GM18519 (cell line): ENCODE measurements around the gene CES4A.

Experiments used
- ATAC-seq: cut with Tn5 transposase; IDR thresholded peaks from one replicate; pipeline ENCODE4 v1.9.1; 2021; ENCODE audit warnings: mild to moderate bottlenecking, moderate library complexity; ENCODE audit not compliant: unreplicated experiment, low FRiP score

Gene CES4A

DNA sequence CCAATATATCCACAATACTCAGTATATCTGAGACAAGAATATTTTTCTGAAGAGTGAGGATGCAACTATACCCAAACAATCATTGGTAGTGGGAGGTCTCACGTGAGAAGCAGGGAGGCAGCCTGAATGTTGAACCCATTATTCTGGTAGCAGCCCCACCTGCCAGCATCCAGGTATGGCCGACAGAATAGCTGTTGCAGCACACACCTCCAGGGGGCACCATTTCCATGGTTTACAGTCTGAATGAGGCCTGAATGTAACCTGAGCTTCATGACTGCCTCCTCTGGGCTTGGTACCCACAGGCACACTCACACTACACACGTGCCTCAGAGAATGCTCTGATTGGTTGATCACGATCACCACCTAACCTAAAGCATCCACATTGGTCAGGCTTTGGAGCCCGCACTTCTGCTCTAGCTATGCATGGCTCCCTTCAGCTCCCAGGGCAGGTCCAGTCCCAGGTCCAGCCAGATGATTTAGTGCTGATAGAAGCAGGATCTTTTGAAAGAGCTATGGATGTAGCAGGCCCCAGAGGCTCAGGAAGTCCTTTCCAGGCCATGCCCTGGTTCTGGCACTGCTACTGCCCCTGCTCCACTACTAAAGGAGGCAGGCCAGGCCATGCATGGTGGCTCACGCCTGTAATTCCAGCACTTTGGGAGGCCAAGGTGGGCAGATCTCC is 29.6 kb downstream of the CES4A start:
- peak; percentile 90 for ATAC-seq

DNA sequence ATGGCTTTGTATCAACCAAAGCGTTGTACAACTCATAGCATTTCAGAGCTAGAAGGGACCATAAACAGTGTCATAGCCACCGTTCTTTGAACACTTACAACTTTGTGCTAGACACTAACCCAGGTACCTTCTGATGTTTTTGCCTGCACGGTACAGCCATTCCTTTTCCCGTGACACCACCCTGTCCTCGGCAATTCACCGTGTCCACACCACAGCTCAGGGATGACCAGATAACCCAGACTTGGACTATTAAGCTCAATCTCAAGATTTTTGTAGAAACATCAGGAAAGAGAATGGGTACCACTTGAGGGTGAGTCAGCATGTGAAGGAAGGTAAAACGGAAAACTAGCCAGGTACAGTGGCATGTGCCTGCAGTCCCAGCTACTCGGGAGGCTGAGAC is 30.8 kb downstream of the CES4A start:
- ATAC-seq: no peak

DNA sequence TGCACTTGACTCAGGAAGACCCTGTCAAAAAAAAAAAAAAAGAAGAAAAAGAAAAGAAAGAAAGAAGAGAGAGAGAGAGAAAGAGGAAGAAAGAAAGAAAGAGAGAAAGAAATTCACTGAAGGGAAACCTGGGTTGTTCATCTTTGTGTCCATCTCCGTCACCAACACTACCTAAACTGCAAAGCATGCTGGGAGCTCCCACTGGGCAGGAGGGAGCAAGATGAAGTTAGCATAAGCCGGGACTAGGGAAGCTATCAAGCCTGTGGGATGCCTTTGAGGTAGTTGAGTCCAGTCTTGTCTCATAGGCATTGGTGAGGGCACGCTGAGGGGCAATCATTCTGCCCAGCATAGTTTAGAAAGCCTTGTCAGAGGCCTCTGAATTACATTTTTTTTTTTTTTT is 32.9 kb downstream of the CES4A start:
- no peak for ATAC-seq

DNA sequence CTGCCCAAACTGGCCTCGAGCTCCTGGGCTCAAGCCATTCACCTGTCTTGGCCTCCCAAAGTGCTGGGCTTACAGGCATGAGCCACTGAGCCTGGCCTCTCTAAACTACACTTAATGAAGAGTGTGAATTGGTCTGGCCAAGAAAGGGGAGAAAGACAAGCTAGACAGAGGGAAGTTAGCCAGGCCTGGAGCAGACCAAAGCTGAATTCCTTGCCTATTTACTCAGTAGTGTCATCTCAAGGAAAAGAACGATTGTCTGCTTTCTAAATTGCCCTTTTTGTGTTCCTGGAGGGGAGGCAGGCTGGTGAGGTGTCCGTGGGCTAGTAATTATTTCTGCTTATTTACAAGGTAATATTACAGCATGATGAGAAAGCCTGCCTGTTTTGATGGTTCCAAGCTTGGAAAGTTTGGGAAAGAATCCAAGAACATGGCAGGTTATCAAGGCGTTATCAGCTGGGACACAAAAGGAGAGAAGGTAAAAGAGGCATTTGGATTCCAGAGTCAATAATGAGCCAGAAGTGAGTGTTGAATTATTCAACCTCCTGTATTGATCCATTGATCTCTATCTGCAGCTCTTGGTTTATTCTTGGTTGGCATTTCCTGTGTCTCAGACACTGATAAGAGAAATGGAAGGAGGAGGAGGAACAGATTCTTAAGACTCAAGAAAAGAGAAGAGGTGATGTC is 34.3 kb downstream of the CES4A start:
- no peak for ATAC-seq

DNA sequence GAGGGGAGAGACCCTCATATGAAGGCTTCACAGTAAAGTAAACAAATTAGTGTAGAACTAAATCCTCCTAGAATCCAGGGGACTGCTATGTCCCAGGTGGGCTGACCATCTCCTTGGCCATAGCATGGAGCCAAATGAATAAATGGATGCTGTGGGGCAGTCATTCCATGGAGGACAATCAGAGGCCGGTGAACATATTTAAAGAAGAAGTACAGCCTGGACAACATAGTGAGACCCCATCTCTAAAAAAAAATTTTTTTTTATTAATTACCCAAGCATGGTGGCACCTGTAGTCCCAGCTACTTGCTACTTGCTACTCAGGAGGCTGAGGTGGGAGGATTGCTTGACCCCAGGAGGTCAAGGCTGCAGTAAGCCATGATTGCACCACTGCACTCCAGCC is 35.3 kb downstream of the CES4A start:
- no peak for ATAC-seq

DNA sequence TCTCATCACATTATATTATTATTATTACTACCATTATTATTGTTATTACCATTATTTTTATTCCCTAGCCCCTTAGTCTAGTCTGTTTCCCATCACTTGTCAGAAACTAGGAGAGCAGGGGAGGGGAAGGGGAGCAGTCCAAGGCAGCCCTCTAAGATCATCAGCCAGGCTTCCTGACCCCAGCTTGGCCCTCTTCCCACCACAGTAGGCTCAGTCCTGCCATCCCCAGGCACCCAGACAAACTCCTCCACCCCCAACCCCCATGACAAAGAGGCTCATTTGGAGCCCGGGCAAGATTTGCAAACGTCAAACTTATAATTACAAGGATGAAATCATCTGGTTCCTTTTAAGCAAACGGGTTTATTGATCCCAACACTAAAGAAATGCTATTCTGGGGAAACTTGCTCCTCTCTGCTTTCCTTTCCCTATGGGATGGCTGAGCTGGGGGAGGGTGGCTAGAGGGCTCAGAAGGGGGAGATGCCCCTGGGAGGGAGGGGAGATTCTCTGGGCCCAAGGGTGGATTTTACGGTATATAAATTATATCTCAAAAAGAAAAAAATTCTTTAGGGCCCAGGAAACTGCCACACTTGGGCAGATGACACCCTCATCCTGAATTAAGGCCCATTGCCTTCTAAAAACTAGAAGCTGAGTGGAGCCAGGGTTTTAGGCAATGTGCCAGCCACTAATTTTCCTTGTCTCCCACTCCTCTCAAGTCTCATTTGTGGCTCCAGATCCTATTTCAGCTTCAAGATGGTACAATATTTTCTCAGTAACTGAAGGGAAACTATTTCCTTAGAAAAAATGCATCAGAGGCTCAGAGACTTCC is 36.2 kb downstream of the CES4A start:
- ATAC-seq: no peak

DNA sequence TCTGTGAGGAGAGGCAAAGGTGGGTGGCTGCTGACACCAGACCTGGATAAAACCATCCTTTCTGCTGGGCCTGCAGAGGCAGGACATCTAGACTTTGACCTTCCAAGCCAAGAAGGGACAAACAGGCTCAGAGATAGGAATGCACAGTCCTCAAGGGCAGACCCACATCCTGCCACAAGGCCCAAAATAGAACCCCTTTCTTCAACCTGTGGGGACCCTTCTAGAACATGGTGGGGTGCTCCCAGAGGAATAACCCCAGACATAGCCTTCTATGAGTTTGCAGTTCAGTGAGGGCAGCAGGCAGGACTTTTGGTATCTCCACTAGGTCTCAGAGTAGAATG is 36.8 kb downstream of the CES4A start:
- no peak for ATAC-seq

DNA sequence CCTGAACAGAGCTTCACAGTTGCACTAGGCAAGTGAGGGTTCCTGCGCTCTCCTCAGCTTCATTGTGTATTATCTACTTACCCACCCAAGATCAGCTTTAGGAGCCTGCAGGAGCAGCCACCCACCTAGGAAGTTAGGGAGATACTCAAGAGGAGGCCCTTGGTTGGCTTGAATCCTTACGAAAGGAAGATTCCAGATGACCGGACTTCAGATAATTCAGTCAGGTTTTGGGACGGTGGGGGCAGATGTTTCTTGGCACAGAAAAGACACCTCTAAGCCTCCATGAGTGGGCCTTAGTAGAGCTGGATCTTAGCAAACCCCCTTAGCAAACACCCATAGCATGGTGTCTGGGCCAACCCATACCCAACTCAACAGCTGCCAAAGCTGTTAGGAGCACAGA is 38.2 kb downstream of the CES4A start:
- ATAC-seq: no peak

DNA sequence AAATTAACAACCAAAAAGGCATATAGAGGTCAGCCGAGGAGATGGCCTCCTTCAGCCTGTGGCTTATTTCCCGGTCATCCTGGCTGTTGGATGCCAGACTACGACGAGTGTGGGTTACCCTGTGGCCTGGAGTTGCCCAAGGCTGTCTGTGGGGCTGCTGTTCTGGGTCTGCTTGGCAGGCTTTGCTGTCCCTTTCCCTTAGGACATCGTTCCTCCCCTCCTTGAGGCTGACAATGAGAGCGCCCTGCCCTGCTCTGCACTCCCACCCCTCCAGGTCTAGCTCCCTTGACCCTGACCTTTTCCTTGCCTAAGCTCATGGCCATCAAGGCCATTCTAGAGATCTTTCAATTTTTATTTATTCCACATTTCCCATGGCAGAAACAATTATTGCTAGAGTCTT is 38.7 kb downstream of the CES4A start:
- no peak for ATAC-seq

DNA sequence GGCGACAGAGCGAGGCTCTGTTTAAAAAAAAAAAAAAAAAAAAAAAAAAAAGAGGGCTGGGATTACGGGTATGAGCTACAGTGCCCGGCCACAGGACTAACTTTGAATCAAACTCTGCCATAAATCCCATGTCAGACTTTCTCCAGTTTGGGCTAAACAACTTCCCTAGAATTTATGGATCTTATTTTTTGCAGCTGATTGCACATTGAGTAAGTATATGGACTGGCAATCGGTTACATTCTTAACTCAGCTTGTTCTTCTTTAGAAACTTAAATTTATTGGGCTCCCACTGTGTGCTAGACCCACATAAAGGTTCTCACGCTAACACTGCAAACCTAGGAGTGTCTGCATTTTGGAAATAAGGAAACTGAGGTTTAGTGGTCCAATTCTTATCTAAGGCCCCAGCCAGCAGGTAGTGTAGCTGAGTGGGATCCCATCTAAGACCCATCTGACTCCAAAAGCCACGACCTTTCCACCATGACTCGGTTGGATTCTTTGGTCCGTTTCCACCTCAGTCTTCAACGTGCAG is 39.8 kb downstream of the CES4A start:
- ATAC-seq: no peak

DNA sequence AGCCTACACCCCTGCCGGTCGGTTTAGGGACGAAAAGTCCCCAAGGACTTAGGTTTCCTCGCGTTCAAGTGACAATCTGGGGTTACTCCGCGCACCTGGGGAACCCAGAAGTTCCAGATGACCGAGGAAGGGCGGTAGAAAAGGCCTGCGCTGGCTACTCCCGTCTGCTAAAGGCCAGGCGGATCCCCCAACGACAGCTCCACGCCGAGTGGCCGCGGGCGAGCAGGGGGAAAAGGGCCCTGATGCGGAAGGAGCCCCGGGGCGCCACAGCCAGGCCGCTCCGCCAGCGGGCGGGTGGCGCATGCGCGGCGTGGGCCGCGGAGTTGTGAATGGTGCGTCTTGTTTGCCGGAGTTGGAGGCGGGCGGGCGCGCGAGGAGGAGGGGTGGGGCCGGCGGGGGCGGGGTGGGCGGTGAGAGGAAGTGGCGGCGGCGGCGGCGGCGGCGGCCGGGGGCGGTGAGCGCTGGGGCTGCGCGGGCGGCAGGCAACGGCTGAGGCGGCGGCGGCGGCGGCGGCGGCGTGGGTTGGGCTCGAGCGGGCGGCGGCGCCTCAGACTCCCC is 40.4 kb downstream of the CES4A start, which contains the start of gene CBFB:
Gene CBFB, plus strand, starts transcription at position 454 of the 558 bp plus-strand sequence. CDS start 259 bp downstream, outside the sequence.
- ATAC-seq: peak; percentile 33

DNA sequence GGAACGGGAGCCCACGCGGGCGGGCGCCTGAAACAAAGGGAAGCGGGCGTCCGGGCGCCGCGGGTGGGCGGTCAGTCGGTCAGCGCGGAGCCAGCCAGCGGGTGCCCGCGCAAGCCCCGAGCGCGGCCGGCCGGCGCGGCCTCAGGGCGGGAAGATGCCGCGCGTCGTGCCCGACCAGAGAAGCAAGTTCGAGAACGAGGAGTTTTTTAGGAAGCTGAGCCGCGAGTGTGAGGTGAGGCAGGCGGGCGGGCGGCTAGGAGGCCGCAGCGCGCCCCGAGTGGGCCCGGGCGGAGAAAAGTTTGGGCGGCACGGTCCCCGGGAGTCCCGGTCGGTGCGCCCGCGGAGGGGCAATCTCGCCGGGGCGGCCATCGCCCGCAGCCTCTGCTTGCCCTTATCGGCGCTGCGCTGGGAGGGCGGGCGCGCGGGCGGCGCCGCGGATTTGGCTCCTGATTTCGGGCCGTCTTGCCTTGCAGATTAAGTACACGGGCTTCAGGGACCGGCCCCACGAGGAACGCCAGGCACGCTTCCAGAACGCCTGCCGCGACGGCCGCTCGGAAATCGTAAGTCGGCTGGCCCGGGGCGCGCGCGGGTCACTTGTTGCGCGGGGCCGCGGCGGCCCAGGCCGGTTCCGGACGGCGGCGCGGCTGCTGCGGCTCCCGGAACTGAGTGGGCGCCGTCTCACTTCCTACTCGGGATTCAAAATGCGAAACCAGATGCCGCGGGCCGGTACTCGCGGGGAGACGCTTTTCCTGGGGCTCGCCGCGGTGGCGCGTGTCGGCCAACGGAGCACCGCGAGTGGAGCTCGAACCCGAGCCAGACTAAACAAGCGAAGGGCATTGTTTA is 41.1 kb downstream of the CES4A start:
- ATAC-seq: peak; percentile 30

DNA sequence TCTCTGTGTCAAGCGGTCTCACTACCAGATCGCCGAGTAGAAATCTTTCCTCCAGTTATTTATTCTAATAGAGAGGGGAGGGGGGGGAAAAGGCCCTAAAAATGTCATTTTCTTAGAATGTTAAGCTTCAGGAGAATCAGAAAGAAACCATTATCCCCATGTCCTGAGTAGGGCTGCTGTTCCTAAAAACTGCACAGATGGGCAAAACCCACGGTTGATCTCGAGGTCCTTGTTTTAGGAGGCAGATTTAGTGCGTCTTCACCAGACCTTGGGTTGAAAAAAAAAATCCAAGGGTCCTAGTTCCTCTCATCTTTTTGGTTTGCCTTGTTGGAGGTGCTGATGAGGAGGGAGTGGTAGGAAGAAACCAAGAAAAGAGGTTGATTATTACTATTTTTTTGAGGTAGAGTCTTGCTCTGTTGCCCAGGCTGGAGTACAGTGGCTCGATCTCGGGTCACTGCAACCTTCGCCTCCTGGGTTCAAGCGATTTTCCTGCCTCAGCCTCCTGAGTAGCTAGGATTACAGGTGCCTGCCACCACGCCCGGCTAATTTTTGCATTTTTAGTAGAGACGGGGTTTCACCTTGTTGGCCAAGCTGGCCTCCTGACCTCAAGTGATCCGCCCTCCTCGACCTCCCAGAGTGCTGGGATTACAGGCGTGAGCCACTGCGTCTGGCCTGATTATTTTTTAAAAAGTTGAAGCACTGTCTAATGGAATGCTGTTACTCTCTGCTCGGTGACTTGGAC is 42.0 kb downstream of the CES4A start:
- no peak for ATAC-seq

DNA sequence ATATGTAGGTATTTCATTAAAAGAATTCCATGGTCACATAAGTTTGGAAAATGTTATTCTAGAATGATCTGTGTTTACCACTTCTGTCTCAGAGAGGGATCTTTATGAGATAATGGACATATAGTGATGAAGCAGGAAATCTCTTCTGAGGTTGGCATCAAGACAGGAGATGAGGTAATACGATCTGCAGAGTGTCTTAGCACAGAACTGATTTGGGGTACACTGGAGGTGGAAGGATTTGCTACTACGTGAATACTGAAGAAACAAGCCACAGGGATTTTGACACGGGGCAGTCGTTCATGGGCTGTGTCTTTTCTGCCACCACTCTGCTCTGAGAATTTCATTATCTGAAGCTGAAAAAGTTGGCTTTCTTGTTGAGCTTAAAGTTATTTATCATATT is 46.1 kb downstream of the CES4A start:
- ATAC-seq: no peak

DNA sequence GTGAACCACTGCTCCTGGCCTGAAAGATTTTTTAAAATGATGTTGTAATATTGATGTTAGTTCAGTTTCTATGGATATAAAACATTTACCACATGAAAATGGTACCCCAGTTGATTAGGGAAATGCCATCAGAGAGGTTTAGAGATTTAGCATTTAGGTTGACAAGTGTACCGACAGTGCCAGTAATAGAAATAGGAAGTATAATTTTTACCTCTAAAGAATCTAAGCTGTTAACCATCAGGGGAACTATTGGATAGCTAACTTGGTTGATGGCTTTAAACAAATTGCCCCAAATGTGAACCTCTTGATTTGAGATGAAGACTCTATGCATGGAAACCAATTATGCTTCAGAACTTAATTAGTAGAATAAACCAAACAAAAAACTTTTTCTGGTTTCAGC is 47.0 kb downstream of the CES4A start:
- no peak for ATAC-seq

DNA sequence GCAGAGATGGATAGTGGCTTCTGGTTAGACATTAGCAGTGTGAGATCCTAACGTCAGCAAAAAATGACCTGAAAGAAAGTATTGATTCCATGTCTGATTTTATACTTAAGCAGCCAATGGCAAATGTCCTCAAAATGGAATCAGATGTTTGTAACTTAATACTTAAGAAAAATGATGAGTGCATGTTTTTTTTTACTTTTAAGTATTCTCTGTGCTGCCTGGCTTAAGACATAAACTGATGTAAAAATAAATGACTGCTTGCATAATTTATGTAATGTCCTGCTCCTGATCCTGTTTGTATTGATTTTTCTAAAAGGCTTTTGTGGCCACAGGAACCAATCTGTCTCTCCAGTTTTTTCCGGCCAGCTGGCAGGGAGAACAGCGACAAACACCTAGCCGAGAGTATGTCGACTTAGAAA is 47.9 kb downstream of the CES4A start:
- ATAC-seq: no peak

DNA sequence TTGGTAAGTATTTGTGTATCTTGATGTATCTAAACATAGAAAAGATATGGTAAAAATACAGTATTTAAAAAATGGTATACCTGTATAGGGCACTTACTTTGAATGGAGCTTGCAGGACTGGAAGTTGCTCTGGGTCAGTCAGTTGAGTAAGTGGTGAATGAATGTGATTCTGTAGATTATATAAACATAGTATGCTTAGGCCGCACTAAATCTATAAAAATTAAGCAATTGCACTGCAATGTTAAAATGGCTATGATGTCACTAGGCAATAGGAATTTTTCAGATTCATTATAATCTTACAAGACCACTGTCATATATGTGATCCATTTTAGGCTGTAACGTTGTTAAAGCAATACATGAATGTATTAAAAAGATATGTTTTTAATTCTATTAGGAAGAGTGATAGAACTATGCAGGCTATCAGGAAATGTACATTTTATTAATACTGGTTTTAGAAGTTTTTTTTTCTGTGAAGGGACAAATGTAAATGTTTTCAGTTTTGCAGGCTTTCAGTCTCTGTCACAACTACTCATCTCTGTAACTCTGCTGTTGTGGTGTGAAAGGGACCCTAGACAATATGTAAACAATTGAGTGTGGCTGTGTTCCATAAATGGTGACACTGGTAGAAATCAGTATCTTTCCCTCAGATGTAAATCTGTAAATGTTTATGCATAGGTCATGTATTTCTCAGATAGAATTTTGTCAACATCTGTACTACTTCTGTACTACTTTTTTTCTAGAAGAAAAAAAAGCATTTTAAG is 51.1 kb downstream of the CES4A start:
- ATAC-seq: no peak

DNA sequence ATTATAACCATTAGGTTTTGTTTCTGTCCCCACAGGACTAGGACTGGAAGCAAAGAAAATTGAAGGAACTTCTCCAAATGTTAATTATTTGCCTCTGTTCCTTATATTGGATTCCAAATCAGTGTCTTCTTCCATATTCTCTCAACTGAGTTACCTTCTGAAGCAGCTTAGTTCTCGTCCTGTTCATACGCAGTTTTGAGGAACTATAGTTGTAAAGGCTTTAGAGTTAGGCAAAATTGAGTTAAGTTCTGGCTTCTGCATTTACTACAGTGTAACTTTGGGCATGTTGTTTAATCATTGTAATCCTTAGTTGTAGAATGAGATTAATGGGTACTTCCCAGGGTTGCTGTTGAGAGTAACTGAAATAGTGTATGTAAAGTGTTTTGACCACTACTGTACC is 51.8 kb downstream of the CES4A start:
- ATAC-seq: no peak

DNA sequence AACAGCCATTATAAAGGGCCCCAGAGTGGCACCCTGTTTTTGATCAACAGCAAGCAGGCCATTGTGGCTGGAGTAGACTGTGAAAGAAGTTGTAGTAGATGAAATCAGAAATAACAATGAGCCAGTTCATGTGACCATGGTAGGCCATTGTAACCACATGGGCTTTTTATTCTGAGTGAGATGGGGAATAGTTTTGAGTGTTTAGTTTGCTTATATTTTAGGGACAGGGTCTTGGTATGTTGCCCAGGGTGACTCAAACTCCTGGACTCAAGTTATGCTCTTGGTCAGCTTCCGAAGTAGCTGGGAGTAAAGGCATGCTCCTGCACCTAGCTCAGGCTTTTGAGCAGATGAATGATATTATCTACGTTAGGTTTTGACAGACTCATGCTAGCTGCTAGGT is 52.5 kb downstream of the CES4A start:
- no peak for ATAC-seq
